ENCODE results near the gene CCNT1.

GRCh38 chr12:48681399-48681709 is 35.2 kb downstream of the CCNT1 start:
- no peak for TF ChIP-seq ZNF274 (IDR thresholded peaks at IDR 0.05; ENCODE audit: insufficient read depth, insufficient read length)
- TF ChIP-seq RCOR1 (conservative IDR thresholded peaks at IDR 0.05; ENCODE audit: low read depth, low read length), result no peak
- TF ChIP-seq CTCF (IDR thresholded peaks at IDR 0.05 in 2 of 3, conservative IDR thresholded peaks at IDR 0.05 in 1 of 3; ENCODE audit: control insufficient read depth in 2 of 3, extremely low read depth in 1 of 3, insufficient read depth in 1 of 3, low read depth in 3 of 3, low read length in 3 of 3), result no peak
- TF ChIP-seq MAX (IDR thresholded peaks at IDR 0.05; ENCODE audit: low read depth, low read length), result no peak
